ENCODE data around the gene MNX1. TPM values are rescaled to one million over a fixed set of nuclear protein-coding genes. Genes with fewer than 3 reads are reported as not detected.

MNX1 gene
- polyA plus RNA-seq, 2 donors = 0.06 to 0.08 TPM

DNA sequence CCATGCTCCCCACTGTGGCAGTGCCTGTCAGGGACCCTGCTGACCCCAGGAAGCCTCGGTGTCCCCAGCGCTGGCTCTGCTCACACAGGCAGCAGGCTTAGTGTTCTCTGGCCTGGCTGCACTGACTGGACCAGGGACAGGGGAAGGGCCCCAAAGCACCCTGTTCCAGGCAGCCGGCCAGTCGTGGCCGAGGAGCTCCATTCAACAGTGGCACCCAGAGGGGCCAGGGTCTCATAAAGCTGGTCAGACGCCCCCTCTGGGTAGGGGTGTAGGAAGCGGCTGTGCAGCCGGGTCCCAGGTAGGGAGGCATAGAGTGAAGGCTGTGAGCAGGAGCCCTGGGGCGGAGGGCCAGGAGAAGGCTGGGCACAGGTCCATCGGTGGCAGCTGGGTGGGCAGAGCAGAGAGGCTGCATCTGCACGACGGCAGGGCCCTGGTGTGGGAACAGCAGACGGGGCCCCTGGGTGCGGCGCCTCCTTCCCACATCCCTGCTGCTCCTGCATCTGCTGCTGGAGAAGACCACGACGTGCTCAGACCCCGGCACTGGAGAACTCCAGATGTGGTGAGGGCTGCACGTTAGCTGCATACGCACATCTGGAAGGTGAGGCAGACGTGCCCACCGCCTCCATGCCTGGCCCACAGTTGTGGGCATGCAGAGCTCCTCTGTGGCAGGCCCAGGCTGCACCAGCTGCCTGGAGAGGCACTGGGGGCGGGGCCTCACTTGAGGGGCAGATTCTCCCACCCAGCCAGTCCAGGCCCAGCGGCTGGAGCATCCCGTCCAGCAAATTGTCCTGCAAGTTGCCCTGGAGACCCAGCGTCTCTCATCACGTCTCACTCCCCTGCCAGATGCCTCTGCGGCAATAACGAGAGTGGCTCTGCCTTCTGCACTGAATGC, 25.1 kb downstream of the MNX1 start:
- H3K27me3 ChIP-seq (ENCODE audit: control insufficient read depth in 1 of 2, insufficient read depth in 2 of 2, low read length in 2 of 2) = no peaks in the 10 kb centered on the region
- WGBS, 2 donors = 90% methylated on average over 28 to 29 of the region's 29 CpGs
- no peaks in the 10 kb centered on the region for H3K9me3 ChIP-seq (ENCODE audit: control insufficient read depth in 2 of 2, insufficient read depth in 1 of 2, low read depth in 1 of 2, low read length in 1 of 2)
- H3K36me3 ChIP-seq (ENCODE audit: control insufficient read depth in 2 of 2, insufficient read depth in 2 of 2, low read length in 1 of 2) = peaks cover 0 to 3% of the 10 kb centered on the region in 2 donors
- no peaks in the 10 kb centered on the region for H3K4me1 ChIP-seq (ENCODE audit: control insufficient read depth in 2 of 2, insufficient read depth in 2 of 2, low read length in 1 of 2)
- no peak overlapping the region for H3K4me3 ChIP-seq (ENCODE audit: low read depth in 1 of 2, low read length in 2 of 2)
- no peak overlapping the region for H3K27ac ChIP-seq (ENCODE audit: low read depth in 2 of 2, low read length in 1 of 2)

DNA sequence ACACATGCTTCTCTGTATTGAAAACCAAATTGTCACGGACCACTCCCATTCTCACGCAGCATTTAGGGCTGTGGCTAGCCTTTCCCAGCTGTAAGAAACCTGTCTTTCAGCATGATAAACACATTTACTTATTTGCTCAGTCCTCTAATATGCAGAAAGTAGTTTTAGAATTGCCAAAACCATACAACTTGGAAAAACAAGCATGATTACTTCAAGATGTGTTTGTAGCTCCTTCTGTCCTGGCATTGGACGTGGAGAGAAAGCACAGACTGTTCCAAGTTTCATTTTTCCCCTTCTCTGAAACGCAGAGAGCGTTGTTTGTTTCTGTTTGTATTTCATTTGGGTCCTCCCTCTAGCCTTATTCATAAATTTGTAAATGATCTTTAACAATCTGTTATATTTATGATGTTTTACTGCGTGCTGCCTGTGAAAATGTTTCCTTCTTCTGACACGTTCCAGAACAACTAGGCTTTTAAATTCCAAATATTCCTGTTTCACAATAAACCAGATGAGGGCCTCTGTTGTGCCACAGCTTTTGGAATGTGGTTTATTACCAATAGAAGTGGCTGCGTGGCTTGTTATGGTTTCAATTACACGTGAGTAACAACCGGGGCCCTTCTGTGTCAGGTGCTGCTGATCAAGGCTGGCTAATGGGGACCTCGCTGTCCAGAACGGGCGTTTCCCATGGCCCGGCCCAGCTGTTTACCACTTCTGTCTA, 26.1 kb downstream of the MNX1 start:
- WGBS, 2 donors = 61 to 66% methylated on average over 14 of the region's 14 CpGs
- Histone ChIP-seq H3K36me3 (ENCODE audit: control insufficient read depth in 2 of 2, insufficient read depth in 2 of 2, low read length in 1 of 2) (peaks cover 0 to 3% of the 10 kb centered on the region in 2 donors), H3K4me1 (ENCODE audit: control insufficient read depth in 2 of 2, insufficient read depth in 2 of 2, low read length in 1 of 2) (no peaks in the 10 kb centered on the region), H3K27ac (ENCODE audit: low read depth in 2 of 2, low read length in 1 of 2) (no peak overlapping the region), H3K4me3 (ENCODE audit: low read depth in 1 of 2, low read length in 2 of 2) (no peak overlapping the region), H3K9me3 (ENCODE audit: control insufficient read depth in 2 of 2, insufficient read depth in 1 of 2, low read depth in 1 of 2, low read length in 1 of 2) (no peaks in the 10 kb centered on the region), H3K27me3 (ENCODE audit: control insufficient read depth in 1 of 2, insufficient read depth in 2 of 2, low read length in 2 of 2) (no peaks in the 10 kb centered on the region)

DNA sequence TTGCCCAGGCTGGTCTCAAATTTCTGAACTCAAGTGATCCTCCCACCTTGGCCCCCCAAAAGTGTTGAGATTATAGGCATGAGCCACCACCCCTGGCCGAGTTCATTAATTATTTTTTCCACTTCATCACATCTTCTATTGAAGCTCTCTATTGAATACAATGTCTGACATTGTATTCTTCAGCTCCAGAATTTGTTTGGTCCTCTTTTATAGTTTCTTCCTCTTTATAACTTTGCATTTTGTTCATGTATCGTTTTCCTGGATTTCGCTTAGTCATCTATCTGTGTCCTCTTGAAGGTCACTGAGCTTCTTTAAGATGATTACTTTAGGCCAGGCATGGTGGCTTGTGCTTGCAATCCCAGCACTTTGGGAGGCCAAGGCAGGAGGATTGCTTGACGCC, 30.8 kb downstream of the MNX1 start:
- Histone ChIP-seq H3K36me3 (ENCODE audit: control insufficient read depth in 2 of 2, insufficient read depth in 2 of 2, low read length in 1 of 2) (peaks cover 0 to 3% of the 10 kb centered on the region in 2 donors), H3K4me1 (ENCODE audit: control insufficient read depth in 2 of 2, insufficient read depth in 2 of 2, low read length in 1 of 2) (no peaks in the 10 kb centered on the region), H3K27me3 (ENCODE audit: control insufficient read depth in 1 of 2, insufficient read depth in 2 of 2, low read length in 2 of 2) (no peaks in the 10 kb centered on the region), H3K27ac (ENCODE audit: low read depth in 2 of 2, low read length in 1 of 2) (no peak overlapping the region), H3K9me3 (ENCODE audit: control insufficient read depth in 2 of 2, insufficient read depth in 1 of 2, low read depth in 1 of 2, low read length in 1 of 2) (no peaks in the 10 kb centered on the region), H3K4me3 (ENCODE audit: low read depth in 1 of 2, low read length in 2 of 2) (no peak overlapping the region)
- WGBS, 2 donors = 95 to 96% methylated on average over 4 of the region's 4 CpGs

DNA sequence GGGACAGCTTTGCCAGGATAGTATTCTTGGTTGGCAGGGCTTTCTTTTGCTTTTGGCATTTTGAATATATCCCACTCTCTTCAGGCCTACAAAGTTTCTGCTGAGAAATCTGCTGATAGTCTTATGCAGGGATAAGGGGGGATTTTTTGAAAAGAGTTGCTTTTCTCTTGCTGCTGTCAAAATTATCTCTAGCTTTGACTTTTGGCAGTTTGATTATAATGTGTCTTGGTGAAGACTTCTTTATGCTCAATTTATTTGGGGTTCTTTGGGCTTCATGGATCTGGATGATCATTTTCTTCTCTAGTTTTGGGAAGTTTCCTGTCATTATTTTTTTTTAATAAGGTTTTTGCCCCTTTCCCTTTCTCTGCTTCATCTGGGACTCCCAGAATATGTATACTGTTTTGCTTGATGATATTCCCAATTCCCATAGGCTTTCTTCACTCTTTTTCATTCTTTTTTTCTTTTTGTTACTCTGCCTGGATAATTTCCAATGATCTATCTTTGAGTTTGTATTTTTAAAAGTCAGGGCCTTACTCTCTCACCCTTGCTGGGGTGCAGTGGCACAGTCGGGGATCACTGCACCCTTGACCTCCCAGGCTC, 31.4 kb downstream of the MNX1 start:
- H3K4me1 ChIP-seq (ENCODE audit: control insufficient read depth in 2 of 2, insufficient read depth in 2 of 2, low read length in 1 of 2) = no peaks in the 10 kb centered on the region
- no peak overlapping the region for H3K27ac ChIP-seq (ENCODE audit: low read depth in 2 of 2, low read length in 1 of 2)
- H3K27me3 ChIP-seq (ENCODE audit: control insufficient read depth in 1 of 2, insufficient read depth in 2 of 2, low read length in 2 of 2) = no peaks in the 10 kb centered on the region
- peaks cover 0 to 3% of the 10 kb centered on the region in 2 donors for H3K36me3 ChIP-seq (ENCODE audit: control insufficient read depth in 2 of 2, insufficient read depth in 2 of 2, low read length in 1 of 2)
- no peak overlapping the region for H3K4me3 ChIP-seq (ENCODE audit: low read depth in 1 of 2, low read length in 2 of 2)
- WGBS, 2 donors = 95 to 100% methylated on average over 1 of the region's 1 CpG
- H3K9me3 ChIP-seq (ENCODE audit: control insufficient read depth in 2 of 2, insufficient read depth in 1 of 2, low read depth in 1 of 2, low read length in 1 of 2) = no peaks in the 10 kb centered on the region

DNA sequence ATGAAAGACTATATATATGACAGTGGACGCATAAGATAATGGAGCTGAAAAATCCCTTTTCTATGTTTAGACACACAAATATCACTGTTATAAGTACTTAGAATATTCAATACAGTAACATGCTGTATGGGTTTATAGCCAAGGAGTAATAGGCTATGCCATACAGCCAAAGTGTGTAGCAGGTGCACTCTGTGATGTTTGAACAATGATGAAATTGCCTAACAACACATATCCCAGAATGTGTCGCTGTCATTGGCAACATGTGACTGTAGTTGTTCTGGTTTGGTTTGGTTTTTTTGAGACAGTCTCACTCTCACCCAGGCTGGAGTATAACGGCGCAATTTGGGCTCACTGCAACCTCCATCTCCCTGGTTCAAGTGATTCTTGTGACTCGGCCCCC, 34.8 kb downstream of the MNX1 start:
- no peak overlapping the region for H3K4me3 ChIP-seq (ENCODE audit: low read depth in 1 of 2, low read length in 2 of 2)
- H3K27ac ChIP-seq (ENCODE audit: low read depth in 2 of 2, low read length in 1 of 2) = no peak overlapping the region
- H3K36me3 ChIP-seq (ENCODE audit: control insufficient read depth in 2 of 2, insufficient read depth in 2 of 2, low read length in 1 of 2) = peaks cover 4% of the 10 kb centered on the region in 2 donors
- no peaks in the 10 kb centered on the region for H3K4me1 ChIP-seq (ENCODE audit: control insufficient read depth in 2 of 2, insufficient read depth in 2 of 2, low read length in 1 of 2)
- no peaks in the 10 kb centered on the region for H3K9me3 ChIP-seq (ENCODE audit: control insufficient read depth in 2 of 2, insufficient read depth in 1 of 2, low read depth in 1 of 2, low read length in 1 of 2)
- WGBS, 2 donors = 93 to 96% methylated on average over 5 of the region's 5 CpGs
- no peaks in the 10 kb centered on the region for H3K27me3 ChIP-seq (ENCODE audit: control insufficient read depth in 1 of 2, insufficient read depth in 2 of 2, low read length in 2 of 2)

DNA sequence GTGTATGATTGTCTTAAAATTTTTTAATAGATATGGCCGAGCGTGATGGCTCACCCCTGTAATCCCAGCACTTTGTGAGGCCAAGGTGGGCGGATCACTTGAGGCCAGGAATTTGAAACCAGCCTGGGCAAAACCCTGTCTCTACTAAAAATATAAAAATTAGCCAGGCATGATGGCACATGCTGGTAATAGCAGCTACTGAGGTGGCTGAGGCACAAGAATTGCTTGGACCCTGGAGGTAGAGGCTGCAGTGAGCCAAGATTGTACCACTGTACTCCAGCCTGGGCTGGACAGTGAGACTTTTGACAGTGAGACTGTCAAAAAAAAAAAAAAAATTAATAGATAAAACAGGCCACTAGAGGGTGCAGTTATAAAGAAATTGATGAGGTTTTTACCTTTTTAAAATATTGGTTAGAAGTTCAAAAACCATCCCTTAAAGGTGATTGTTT, 40.5 kb downstream of the MNX1 start:
- Histone ChIP-seq H3K4me3 (ENCODE audit: low read depth in 1 of 2, low read length in 2 of 2) (no peak overlapping the region), H3K27ac (ENCODE audit: low read depth in 2 of 2, low read length in 1 of 2) (no peak overlapping the region), H3K4me1 (ENCODE audit: control insufficient read depth in 2 of 2, insufficient read depth in 2 of 2, low read length in 1 of 2) (no peaks in the 10 kb centered on the region), H3K9me3 (ENCODE audit: control insufficient read depth in 2 of 2, insufficient read depth in 1 of 2, low read depth in 1 of 2, low read length in 1 of 2) (no peaks in the 10 kb centered on the region), H3K27me3 (ENCODE audit: control insufficient read depth in 1 of 2, insufficient read depth in 2 of 2, low read length in 2 of 2) (no peaks in the 10 kb centered on the region), H3K36me3 (ENCODE audit: control insufficient read depth in 2 of 2, insufficient read depth in 2 of 2, low read length in 1 of 2) (peaks cover 9 to 31% of the 10 kb centered on the region in 2 donors)
- 37 to 59% methylated on average over 3 of the region's 3 CpGs for WGBS, 2 donors

DNA sequence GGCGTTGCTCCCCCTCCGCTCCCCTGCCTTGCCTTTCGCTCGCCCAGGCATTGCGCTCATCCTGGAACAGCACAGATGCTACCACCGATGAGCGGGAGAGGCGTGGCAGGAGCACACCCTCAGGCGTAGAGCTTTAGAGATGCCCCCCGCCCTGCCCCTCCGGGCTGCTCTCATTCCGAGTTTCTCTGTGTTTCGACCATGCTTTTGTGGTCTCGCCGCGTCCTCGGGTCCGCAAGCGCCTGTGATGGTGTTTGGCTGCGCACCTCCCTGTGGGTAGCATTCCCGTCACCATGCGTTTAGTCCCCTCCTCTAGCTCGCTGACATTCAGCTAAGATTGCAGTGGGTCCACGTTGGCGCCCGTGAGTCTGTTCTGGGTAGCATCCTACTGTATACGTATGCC, 42.3 kb downstream of the MNX1 start:
- no peaks in the 10 kb centered on the region for H3K4me1 ChIP-seq (ENCODE audit: control insufficient read depth in 2 of 2, insufficient read depth in 2 of 2, low read length in 1 of 2)
- H3K36me3 ChIP-seq (ENCODE audit: control insufficient read depth in 2 of 2, insufficient read depth in 2 of 2, low read length in 1 of 2) = peaks cover 9 to 39% of the 10 kb centered on the region in 2 donors
- 94 to 95% methylated on average over 27 of the region's 27 CpGs for WGBS, 2 donors
- no peak overlapping the region for H3K27ac ChIP-seq (ENCODE audit: low read depth in 2 of 2, low read length in 1 of 2)
- H3K4me3 ChIP-seq (ENCODE audit: low read depth in 1 of 2, low read length in 2 of 2) = no peak overlapping the region
- no peaks in the 10 kb centered on the region for H3K27me3 ChIP-seq (ENCODE audit: control insufficient read depth in 1 of 2, insufficient read depth in 2 of 2, low read length in 2 of 2)
- no peaks in the 10 kb centered on the region for H3K9me3 ChIP-seq (ENCODE audit: control insufficient read depth in 2 of 2, insufficient read depth in 1 of 2, low read depth in 1 of 2, low read length in 1 of 2)

DNA sequence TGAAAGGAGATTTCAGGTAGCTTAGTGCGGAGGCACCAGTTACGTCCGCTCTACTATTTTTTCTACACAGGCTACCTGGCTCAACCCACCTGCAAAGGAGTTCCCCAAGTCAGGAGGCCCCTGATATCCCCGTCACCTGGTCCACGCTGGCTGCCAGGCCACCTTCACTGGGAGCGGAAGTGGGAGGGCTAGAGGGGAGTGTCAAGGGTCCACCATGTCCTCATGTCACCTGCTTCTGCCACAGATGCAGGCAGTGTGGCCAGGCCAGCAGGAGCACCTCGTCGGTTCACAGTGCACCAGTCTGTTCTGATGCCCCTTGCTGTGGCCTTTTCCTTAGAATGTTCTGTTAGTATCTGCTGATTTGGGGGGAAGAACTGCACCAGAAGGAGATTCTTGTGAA, 44.1 kb downstream of the MNX1 start:
- H3K36me3 ChIP-seq (ENCODE audit: control insufficient read depth in 2 of 2, insufficient read depth in 2 of 2, low read length in 1 of 2) = peaks cover 19 to 52% of the 10 kb centered on the region in 2 donors

DNA sequence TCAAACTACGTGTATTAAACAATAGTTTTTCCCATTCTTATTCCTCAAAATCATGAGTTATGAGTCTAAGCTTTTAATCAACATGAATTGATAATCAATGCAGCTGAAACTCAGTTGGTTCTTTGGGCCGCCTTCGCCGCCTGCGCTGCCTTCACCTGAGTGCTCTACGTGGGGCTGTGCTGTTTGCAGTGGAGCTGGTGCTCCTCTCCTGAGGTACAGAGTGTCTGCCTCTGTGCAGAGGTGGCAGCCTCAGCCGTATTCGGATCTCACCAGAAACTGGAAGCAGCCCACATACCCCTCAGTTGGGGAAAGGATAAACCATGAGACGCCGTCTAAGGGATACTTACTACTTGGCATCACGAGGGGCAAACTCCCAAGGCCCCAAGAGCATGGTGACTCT, 45.5 kb downstream of the MNX1 start:
- Histone ChIP-seq H3K36me3 (ENCODE audit: control insufficient read depth in 2 of 2, insufficient read depth in 2 of 2, low read length in 1 of 2) (peaks cover 19 to 61% of the 10 kb centered on the region in 2 donors), H3K4me1 (ENCODE audit: control insufficient read depth in 2 of 2, insufficient read depth in 2 of 2, low read length in 1 of 2) (no peaks in the 10 kb centered on the region), H3K9me3 (ENCODE audit: control insufficient read depth in 2 of 2, insufficient read depth in 1 of 2, low read depth in 1 of 2, low read length in 1 of 2) (no peaks in the 10 kb centered on the region), H3K27me3 (ENCODE audit: control insufficient read depth in 1 of 2, insufficient read depth in 2 of 2, low read length in 2 of 2) (no peaks in the 10 kb centered on the region), H3K4me3 (ENCODE audit: low read depth in 1 of 2, low read length in 2 of 2) (no peak overlapping the region), H3K27ac (ENCODE audit: low read depth in 2 of 2, low read length in 1 of 2) (no peak overlapping the region)
- WGBS, 2 donors = 93 to 95% methylated on average over 11 of the region's 11 CpGs

More for the DNA sequence above, 44.1 kb downstream of the MNX1 start:
- H3K4me1 ChIP-seq (ENCODE audit: control insufficient read depth in 2 of 2, insufficient read depth in 2 of 2, low read length in 1 of 2) = no peaks in the 10 kb centered on the region
- H3K27ac ChIP-seq (ENCODE audit: low read depth in 2 of 2, low read length in 1 of 2) = no peak overlapping the region
- no peaks in the 10 kb centered on the region for H3K9me3 ChIP-seq (ENCODE audit: control insufficient read depth in 2 of 2, insufficient read depth in 1 of 2, low read depth in 1 of 2, low read length in 1 of 2)
- H3K27me3 ChIP-seq (ENCODE audit: control insufficient read depth in 1 of 2, insufficient read depth in 2 of 2, low read length in 2 of 2) = no peaks in the 10 kb centered on the region
- H3K4me3 ChIP-seq (ENCODE audit: low read depth in 1 of 2, low read length in 2 of 2) = no peak overlapping the region
- WGBS, 2 donors = 93 to 96% methylated on average over 8 of the region's 8 CpGs

Data from esophagus (tissue), 2 donors.